ENCODE results near the gene PLD5.

DNA sequence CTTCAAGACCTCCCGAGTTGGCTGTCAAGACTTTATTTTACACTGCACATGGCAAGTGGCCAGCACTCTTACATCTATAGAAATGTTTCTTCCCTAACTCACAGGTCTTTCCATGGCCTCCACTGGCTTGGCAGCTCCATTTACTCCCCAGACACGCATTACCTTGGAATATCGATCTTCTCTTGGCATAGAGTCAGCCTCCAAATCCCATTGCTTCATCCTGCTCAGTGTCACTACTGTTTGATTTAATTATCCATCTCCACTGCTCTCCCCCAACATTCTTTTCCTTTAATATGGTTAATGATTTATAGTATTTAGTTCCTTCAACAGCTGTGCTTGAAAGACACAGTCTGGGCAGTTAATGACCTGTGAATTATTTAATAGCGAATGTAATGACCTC lies 284.4 kb downstream of the PLD5 start:
- TF ChIP-seq, protein P1, sequence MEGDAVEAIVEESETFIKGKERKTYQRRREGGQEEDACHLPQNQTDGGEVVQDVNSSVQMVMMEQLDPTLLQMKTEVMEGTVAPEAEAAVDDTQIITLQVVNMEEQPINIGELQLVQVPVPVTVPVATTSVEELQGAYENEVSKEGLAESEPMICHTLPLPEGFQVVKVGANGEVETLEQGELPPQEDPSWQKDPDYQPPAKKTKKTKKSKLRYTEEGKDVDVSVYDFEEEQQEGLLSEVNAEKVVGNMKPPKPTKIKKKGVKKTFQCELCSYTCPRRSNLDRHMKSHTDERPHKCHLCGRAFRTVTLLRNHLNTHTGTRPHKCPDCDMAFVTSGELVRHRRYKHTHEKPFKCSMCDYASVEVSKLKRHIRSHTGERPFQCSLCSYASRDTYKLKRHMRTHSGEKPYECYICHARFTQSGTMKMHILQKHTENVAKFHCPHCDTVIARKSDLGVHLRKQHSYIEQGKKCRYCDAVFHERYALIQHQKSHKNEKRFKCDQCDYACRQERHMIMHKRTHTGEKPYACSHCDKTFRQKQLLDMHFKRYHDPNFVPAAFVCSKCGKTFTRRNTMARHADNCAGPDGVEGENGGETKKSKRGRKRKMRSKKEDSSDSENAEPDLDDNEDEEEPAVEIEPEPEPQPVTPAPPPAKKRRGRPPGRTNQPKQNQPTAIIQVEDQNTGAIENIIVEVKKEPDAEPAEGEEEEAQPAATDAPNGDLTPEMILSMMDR (IDR thresholded peaks at IDR 0.05; ENCODE audit: low read depth, low read length, missing input control), result no peak
- no peak for TF ChIP-seq EGR1 (IDR thresholded peaks at IDR 0.05; ENCODE audit: low read depth in 2 of 2)
- TF ChIP-seq, protein P2, sequence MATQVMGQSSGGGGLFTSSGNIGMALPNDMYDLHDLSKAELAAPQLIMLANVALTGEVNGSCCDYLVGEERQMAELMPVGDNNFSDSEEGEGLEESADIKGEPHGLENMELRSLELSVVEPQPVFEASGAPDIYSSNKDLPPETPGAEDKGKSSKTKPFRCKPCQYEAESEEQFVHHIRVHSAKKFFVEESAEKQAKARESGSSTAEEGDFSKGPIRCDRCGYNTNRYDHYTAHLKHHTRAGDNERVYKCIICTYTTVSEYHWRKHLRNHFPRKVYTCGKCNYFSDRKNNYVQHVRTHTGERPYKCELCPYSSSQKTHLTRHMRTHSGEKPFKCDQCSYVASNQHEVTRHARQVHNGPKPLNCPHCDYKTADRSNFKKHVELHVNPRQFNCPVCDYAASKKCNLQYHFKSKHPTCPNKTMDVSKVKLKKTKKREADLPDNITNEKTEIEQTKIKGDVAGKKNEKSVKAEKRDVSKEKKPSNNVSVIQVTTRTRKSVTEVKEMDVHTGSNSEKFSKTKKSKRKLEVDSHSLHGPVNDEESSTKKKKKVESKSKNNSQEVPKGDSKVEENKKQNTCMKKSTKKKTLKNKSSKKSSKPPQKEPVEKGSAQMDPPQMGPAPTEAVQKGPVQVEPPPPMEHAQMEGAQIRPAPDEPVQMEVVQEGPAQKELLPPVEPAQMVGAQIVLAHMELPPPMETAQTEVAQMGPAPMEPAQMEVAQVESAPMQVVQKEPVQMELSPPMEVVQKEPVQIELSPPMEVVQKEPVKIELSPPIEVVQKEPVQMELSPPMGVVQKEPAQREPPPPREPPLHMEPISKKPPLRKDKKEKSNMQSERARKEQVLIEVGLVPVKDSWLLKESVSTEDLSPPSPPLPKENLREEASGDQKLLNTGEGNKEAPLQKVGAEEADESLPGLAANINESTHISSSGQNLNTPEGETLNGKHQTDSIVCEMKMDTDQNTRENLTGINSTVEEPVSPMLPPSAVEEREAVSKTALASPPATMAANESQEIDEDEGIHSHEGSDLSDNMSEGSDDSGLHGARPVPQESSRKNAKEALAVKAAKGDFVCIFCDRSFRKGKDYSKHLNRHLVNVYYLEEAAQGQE (IDR thresholded peaks at IDR 0.05), result no peak
- TF ChIP-seq TAF1 (conservative IDR thresholded peaks at IDR 0.05), result no peak
- TF ChIP-seq, protein P3, sequence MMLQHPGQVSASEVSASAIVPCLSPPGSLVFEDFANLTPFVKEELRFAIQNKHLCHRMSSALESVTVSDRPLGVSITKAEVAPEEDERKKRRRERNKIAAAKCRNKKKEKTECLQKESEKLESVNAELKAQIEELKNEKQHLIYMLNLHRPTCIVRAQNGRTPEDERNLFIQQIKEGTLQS (IDR thresholded peaks at IDR 0.05), result no peak
- TF ChIP-seq YY1 (IDR thresholded peaks at IDR 0.05), result no peak
- TF ChIP-seq GABPA (IDR thresholded peaks at IDR 0.05 in 1 of 2, conservative IDR thresholded peaks at IDR 0.05 in 1 of 2), result no peak
- TF ChIP-seq, protein P4, sequence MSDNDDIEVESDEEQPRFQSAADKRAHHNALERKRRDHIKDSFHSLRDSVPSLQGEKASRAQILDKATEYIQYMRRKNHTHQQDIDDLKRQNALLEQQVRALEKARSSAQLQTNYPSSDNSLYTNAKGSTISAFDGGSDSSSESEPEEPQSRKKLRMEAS (IDR thresholded peaks at IDR 0.05), result no peak
- TF ChIP-seq SP1 (IDR thresholded peaks at IDR 0.05), result no peak
- no peak for TF ChIP-seq RAD21 (IDR thresholded peaks at IDR 0.05)
- TF ChIP-seq JUND (IDR thresholded peaks at IDR 0.05), result no peak

All from liver (tissue), 3 donors.